ENCODE data around the gene KMT5B. TPM values are rescaled to one million over a fixed set of nuclear protein-coding genes. Genes with fewer than 3 reads are reported as not detected.

The KMT5B gene
- total and polyA plus RNA-seq, 10 of the 15 experiments (the other 5 are each of a cell fraction or from before 2014, with no cell fraction given), result 4.7 to 21.8 (median 18.0) TPM

DNA sequence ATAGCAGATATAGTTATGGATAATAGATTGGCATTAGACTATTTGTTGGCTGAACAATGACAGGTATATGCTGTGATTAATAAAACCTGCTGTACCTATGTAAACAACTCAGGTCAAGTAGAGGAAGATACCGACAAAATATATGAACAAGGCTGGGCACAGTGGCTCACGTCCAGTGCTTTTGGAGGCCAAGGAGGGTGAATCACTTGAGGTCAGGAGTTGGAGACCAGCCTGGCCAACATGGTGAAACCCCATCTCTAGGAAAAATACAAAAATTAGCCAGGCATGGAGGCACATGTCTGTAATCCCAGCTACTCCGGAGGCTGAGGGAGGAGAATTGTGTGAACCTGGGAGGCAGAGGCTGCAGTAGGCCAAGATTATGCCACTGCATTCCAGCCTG, 77.9 kb downstream of the KMT5B start:
- ChIA-PET POLR2A (no interaction called here), CTCF (no interaction called here), RAD21 (ENCODE audit: unreplicated experiment) (no interaction called here), SMC1A (ENCODE audit: uncharacterized antibody, unreplicated experiment) (no interaction called here)
- Histone ChIP-seq H3K36me3 (ENCODE audit: control insufficient read depth in 2 of 2, insufficient read depth in 2 of 2, low read length in 1 of 2) (no peaks in the 10 kb centered on the region), H3K4me2 (ENCODE audit: control insufficient read depth, insufficient read depth) (no peak overlapping the region), H3K9me3 (replicated peaks; ENCODE audit: control insufficient read depth, insufficient read depth, low read length) (peaks cover under 1% of the 10 kb centered on the region; the same call in 1 of the 3 replicates), H3K79me2 (ENCODE audit: control insufficient read depth, insufficient read depth, low read length) (no peaks in the 10 kb centered on the region), H3K4me3 (no peak overlapping the region), H2AFZ (ENCODE audit: control insufficient read depth, low read depth, low read length) (no peak overlapping the region), H4K20me1 (ENCODE audit: control insufficient read depth, insufficient read depth) (no peaks in the 10 kb centered on the region), H3K9ac (ENCODE audit: control insufficient read depth, insufficient read depth, low read length) (no peak overlapping the region), H3K27me3 (replicated peaks in 1 of 2; ENCODE audit: control insufficient read depth in 2 of 2, insufficient read depth in 2 of 2, low read length in 1 of 2) (no peaks in the 10 kb centered on the region), H3K27ac (ENCODE audit: control insufficient read depth, insufficient read depth) (no peak overlapping the region), H3K4me1 (ENCODE audit: control insufficient read depth, insufficient read depth, low read length) (no peaks in the 10 kb centered on the region)
- intact Hi-C loops (cut with micrococcal nuclease; ENCODE audit: unreplicated experiment), result no loop called here
- ATAC-seq (no peak), DNase-seq (ENCODE audit: low read depth, low spot score) (no peak), FAIRE-seq (no peak)
- in situ Hi-C loops (cut with MboI), result no loop called here
- TF ChIP-seq SP1 (IDR thresholded peaks at IDR 0.05; ENCODE audit: low read depth, low read length) (no peak), IRF5 (IDR thresholded peaks at IDR 0.05; ENCODE audit: borderline replicate concordance) (no peak), HCFC1 (IDR thresholded peaks at IDR 0.05; ENCODE audit: low read length) (no peak), ESRRA (IDR thresholded peaks at IDR 0.05; ENCODE audit: low read length) (no peak), CBX5 (IDR thresholded peaks at IDR 0.05; ENCODE audit: low read depth) (no peak), NFXL1 (IDR thresholded peaks at IDR 0.05; ENCODE audit: borderline replicate concordance) (no peak)
- 35% methylated on average over 3 of the region's 3 CpGs for WGBS (ENCODE audit: insufficient coverage, insufficient replicate concordance, low lambda C conversion rate, missing lambda C conversion rate)
- no TSS peak for BruUV-seq (replicated peaks)

DNA sequence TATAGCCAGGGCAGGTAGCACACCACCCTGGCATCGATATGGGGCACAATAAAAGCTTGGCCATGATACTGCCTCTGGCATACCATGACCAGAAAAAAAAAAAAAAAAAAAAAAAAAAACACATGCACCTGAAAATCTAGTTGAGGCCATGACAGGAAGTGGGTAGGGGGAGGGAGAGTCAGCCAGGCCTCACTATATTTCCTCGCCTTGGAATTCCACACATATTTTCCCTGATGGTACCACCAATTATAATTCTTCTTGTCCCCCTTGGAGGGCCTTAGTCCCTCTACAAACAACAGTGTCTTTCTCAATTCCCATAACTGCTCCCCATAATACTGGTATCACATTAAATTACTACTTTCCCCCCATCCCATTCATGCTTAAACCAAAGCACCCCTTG, 79.3 kb downstream of the KMT5B start:
- ChIA-PET SMC1A (ENCODE audit: uncharacterized antibody, unreplicated experiment) (interaction anchor here (0.6 kb wide), 1 partner anchor 21 kb away, joined by 3 read pairs; no protein-coding TSS in a partner anchor), RAD21 (ENCODE audit: unreplicated experiment) (no interaction called here), CTCF (no interaction called here), POLR2A (interaction anchor here (0.6 to 0.7 kb wide), 3 partner anchors 11 to 1335 kb away, joined by 3 to 6 read pairs (median 4); no protein-coding TSS in a partner anchor)
- no TSS peak for BruUV-seq (replicated peaks)
- Histone ChIP-seq H3K4me2 (ENCODE audit: control insufficient read depth, insufficient read depth) (no peak overlapping the region), H3K79me2 (ENCODE audit: control insufficient read depth, insufficient read depth, low read length) (no peaks in the 10 kb centered on the region), H3K9me3 (replicated peaks; ENCODE audit: control insufficient read depth, insufficient read depth, low read length) (peaks cover 2% of the 10 kb centered on the region; the same call in 1 of the 3 replicates), H3K4me3 (no peak overlapping the region), H3K9ac (ENCODE audit: control insufficient read depth, insufficient read depth, low read length) (no peak overlapping the region), H4K20me1 (ENCODE audit: control insufficient read depth, insufficient read depth) (no peaks in the 10 kb centered on the region), H2AFZ (ENCODE audit: control insufficient read depth, low read depth, low read length) (no peak overlapping the region), H3K4me1 (ENCODE audit: control insufficient read depth, insufficient read depth, low read length) (no peaks in the 10 kb centered on the region), H3K27ac (ENCODE audit: control insufficient read depth, insufficient read depth) (no peak overlapping the region), H3K27me3 (replicated peaks in 1 of 2; ENCODE audit: control insufficient read depth in 2 of 2, insufficient read depth in 2 of 2, low read length in 1 of 2) (no peaks in the 10 kb centered on the region), H3K36me3 (ENCODE audit: control insufficient read depth in 2 of 2, insufficient read depth in 2 of 2, low read length in 1 of 2) (no peaks in the 10 kb centered on the region)
- in situ Hi-C loops (cut with MboI) (no loop called here), intact Hi-C loops (cut with micrococcal nuclease; ENCODE audit: unreplicated experiment) (no loop called here)
- FAIRE-seq (no peak), DNase-seq (ENCODE audit: low read depth, low spot score) (no peak), ATAC-seq (no peak)
- 3% methylated on average over 2 of the region's 2 CpGs for WGBS (ENCODE audit: insufficient coverage, insufficient replicate concordance, low lambda C conversion rate, missing lambda C conversion rate)
- TF ChIP-seq KLF5 (IDR thresholded peaks at IDR 0.05; ENCODE audit: partially characterized antibody) (no peak), SPI1 (IDR thresholded peaks at IDR 0.05; ENCODE audit: borderline replicate concordance, insufficient read depth, low read depth, low read length) (no peak), LARP7 (IDR thresholded peaks at IDR 0.05) (no peak), RUNX3 (IDR thresholded peaks at IDR 0.05; ENCODE audit: low read length) (no peak), SUZ12 (IDR thresholded peaks at IDR 0.05; ENCODE audit: unreplicated experiment) (no peak), ELK1 (IDR thresholded peaks at IDR 0.05; ENCODE audit: low read depth, low read length) (no peak), HSF1 (IDR thresholded peaks at IDR 0.05; ENCODE audit: low read depth, low read length) (no peak), SMAD5 (IDR thresholded peaks at IDR 0.05; ENCODE audit: low read depth) (no peak)
